Measurements from ENCODE around the gene SIL1. TPM values are rescaled to one million over a fixed set of nuclear protein-coding genes. Genes with fewer than 3 reads are reported as not detected.

Gene SIL1
- total and polyA plus RNA-seq, 2 of the 4 experiments (the other 2 are of a cell fraction) = 56.1 to 66.0 TPM

GRCh38 chr5:139167952-139168720 is 30.0 kb downstream of the SIL1 start:
- intact Hi-C loops (cut with micrococcal nuclease) (no loop called here), in situ Hi-C loops (cut with MboI; ENCODE audit: low sequenced_read_pairs) (no loop called here), dilution Hi-C loops (cut with HindIII; ENCODE audit: low sequenced_read_pairs, unreplicated experiment) (no loop called here)
- no peak overlapping the region for H2AK9ac ChIP-seq (replicated peaks; ENCODE audit: low read depth, low read length, poor library complexity)
- no TSS peak for BruUV-seq (replicated peaks)
- no peak overlapping the region for H2AFZ ChIP-seq (replicated peaks; ENCODE audit: low read length, poor library complexity)
- no CpG with 5 or more reads among the region's 5 CpGs for WGBS, 2 experiments (ENCODE audit: extremely low coverage in 2 of 2, insufficient read length in 1 of 2)
- no peak overlapping the region for H2AK5ac ChIP-seq (ENCODE audit: low read depth, low read length)
- ATAC-seq (ENCODE audit: low read depth) (no peak), DNase-seq (no peak)
- H3K9me3 ChIP-seq (ENCODE audit: control insufficient read depth, insufficient read depth, low read length) = peaks cover 8% of the 10 kb centered on the region
- no peak overlapping the region for H2BK20ac ChIP-seq (ENCODE audit: low read depth, low read length)
- H3K4ac ChIP-seq (ENCODE audit: low read depth, low read length) = no peak overlapping the region
- no peak overlapping the region for H3K56ac ChIP-seq (ENCODE audit: extremely low read depth, insufficient read depth, low read length)
- no peak overlapping the region for H2BK120ac ChIP-seq (ENCODE audit: low read depth, low read length)
- no peak overlapping the region for H2BK15ac ChIP-seq (ENCODE audit: low read depth, low read length)
- ChIA-PET CTCF (interaction anchor here (1.4 kb wide), 1 partner anchor 11 kb away, joined by 3 read pairs; no protein-coding TSS in a partner anchor), POLR2A (ENCODE audit: unreplicated experiment) (no interaction called here)
- H3K23ac ChIP-seq (ENCODE audit: low read depth, low read length) = no peak overlapping the region
- H3K79me1 ChIP-seq (ENCODE audit: low read depth in 1 of 2, low read length in 2 of 2) = peaks cover 6 to 7% of the 10 kb centered on the region in 2 experiments
- peaks cover 8% of the 10 kb centered on the region for H3K4me1 ChIP-seq (ENCODE audit: control insufficient read depth, insufficient read depth, low read length)
- H3K18ac ChIP-seq (ENCODE audit: low read depth, low read length) = peak overlapping the region; percentile 65; the same call in 1 of the 2 replicates
- H4K5ac ChIP-seq (ENCODE audit: low read depth, low read length) = no peak overlapping the region
- H3K9ac ChIP-seq (ENCODE audit: low read depth, low read length) = no peak overlapping the region
- no peak overlapping the region for H3K27ac ChIP-seq (ENCODE audit: insufficient read depth, low read length)
- no peaks in the 10 kb centered on the region for H3K27me3 ChIP-seq (ENCODE audit: control insufficient read depth, insufficient read depth, low read length)
- H3K4me2 ChIP-seq (ENCODE audit: low read depth, low read length) = no peak overlapping the region; the same call in 1 of the 2 replicates
- H3K36me3 ChIP-seq (ENCODE audit: control insufficient read depth, insufficient read depth, low read length) = no peaks in the 10 kb centered on the region
- H2BK5ac ChIP-seq (ENCODE audit: low read depth, low read length, poor library complexity, severe bottlenecking) = no peak overlapping the region
- H3K14ac ChIP-seq (replicated peaks; ENCODE audit: low read depth, low read length) = no peak overlapping the region
- H3K4me3 ChIP-seq (ENCODE audit: insufficient read depth, low read depth, low read length) = no peak overlapping the region
- H4K91ac ChIP-seq (ENCODE audit: insufficient read depth, low read depth, low read length) = no peak overlapping the region
- no peaks in the 10 kb centered on the region; the same call in 1 of the 2 replicates for H3K9me1 ChIP-seq (ENCODE audit: insufficient read depth, low read length)
- H4K8ac ChIP-seq (ENCODE audit: low read depth in 2 of 2, low read length in 2 of 2) = no peak overlapping the region
- TF ChIP-seq USF2 (IDR thresholded peaks at IDR 0.05; ENCODE audit: low read depth, low read length) (no peak), RAD21 (IDR thresholded peaks at IDR 0.05; ENCODE audit: low read length) (no peak), ELK1 (IDR thresholded peaks at IDR 0.05; ENCODE audit: borderline replicate concordance, low read depth, low read length) (no peak), MXI1 (IDR thresholded peaks at IDR 0.05; ENCODE audit: borderline replicate concordance, low read depth, low read length) (no peak), CTCF (conservative IDR thresholded peaks at IDR 0.05; ENCODE audit: low read depth, low read length) (no peak), NFE2L2 (IDR thresholded peaks at IDR 0.05; ENCODE audit: low read depth, low read length) (no peak), MAFK (IDR thresholded peaks at IDR 0.05; ENCODE audit: low read depth, low read length) (no peak), FOS (IDR thresholded peaks at IDR 0.05; ENCODE audit: low read depth, low read length) (no peak), CEBPB (IDR thresholded peaks at IDR 0.05; ENCODE audit: low read depth, low read length) (no peak), POLR2A (IDR thresholded peaks at IDR 0.05; ENCODE audit: low read depth, low read length) (no peak), BHLHE40 (IDR thresholded peaks at IDR 0.05; ENCODE audit: low read depth, low read length) (no peak), SMC3 (IDR thresholded peaks at IDR 0.05; ENCODE audit: low read depth, low read length) (no peak), MAZ (IDR thresholded peaks at IDR 0.05; ENCODE audit: borderline replicate concordance, low read depth, low read length) (no peak), RFX5 (IDR thresholded peaks at IDR 0.05; ENCODE audit: low read depth, low read length) (no peak), RCOR1 (IDR thresholded peaks at IDR 0.05; ENCODE audit: insufficient replicate concordance, low read length) (no peak)
- peaks cover 4% of the 10 kb centered on the region; the same call in 1 of the 2 replicates for H4K20me1 ChIP-seq (ENCODE audit: insufficient read depth, low read length)
